Measurements from ENCODE around the gene ODF2. TPM values are rescaled to one million over a fixed set of nuclear protein-coding genes. Genes with fewer than 3 reads are reported as not detected.
"Not testable (repeated sequence)": the region's sequence is repeated elsewhere in the genome, so short reads cannot be mapped to it uniquely, and the experiment has no call there.

The ODF2 gene
- total RNA-seq, 1 experiment from 2014 or later, result 80.6 TPM

DNA sequence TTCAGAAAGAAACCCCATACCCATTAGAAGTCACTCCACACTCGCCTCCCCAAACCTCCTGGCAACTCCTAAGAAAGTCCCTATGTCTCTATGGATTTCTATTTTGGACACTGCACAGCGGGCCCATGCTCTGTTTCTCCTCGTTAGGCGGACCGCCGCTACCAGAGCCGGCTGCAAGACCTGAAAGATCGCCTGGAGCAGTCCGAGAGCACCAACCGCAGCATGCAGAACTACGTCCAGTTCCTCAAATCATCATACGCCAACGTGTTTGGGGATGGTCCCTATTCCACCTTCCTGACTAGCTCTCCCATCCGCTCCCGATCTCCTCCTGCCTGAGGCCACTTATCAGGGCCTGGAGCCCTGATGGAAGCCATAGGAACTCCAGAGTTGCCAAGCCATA lies 44.1 kb downstream of the ODF2 start:
- Histone ChIP-seq H3K36me3 (ENCODE audit: insufficient read depth, low read length, poor library complexity, severe bottlenecking) (peaks cover 54% of the 10 kb centered on the region), H3K27me3 (replicated peaks; ENCODE audit: insufficient read depth, low read depth, low read length, poor library complexity) (no peaks in the 10 kb centered on the region), H3K9me3 (ENCODE audit: low read depth, low read length, poor library complexity, severe bottlenecking) (no peaks in the 10 kb centered on the region), H3K4me3 (ENCODE audit: low read depth, low read length, poor library complexity, severe bottlenecking) (no peak overlapping the region), H3K4me1 (ENCODE audit: insufficient read depth, low read length, poor library complexity, severe bottlenecking) (no peaks in the 10 kb centered on the region), H3K27ac (ENCODE audit: low read depth, low read length, poor library complexity, severe bottlenecking) (no peak overlapping the region)
- TF ChIP-seq EZH2 (IDR thresholded peaks at IDR 0.05; ENCODE audit: borderline replicate concordance, low read depth, low read length, poor library complexity, severe bottlenecking), result no peak
- TF ChIP-seq, protein P1, sequence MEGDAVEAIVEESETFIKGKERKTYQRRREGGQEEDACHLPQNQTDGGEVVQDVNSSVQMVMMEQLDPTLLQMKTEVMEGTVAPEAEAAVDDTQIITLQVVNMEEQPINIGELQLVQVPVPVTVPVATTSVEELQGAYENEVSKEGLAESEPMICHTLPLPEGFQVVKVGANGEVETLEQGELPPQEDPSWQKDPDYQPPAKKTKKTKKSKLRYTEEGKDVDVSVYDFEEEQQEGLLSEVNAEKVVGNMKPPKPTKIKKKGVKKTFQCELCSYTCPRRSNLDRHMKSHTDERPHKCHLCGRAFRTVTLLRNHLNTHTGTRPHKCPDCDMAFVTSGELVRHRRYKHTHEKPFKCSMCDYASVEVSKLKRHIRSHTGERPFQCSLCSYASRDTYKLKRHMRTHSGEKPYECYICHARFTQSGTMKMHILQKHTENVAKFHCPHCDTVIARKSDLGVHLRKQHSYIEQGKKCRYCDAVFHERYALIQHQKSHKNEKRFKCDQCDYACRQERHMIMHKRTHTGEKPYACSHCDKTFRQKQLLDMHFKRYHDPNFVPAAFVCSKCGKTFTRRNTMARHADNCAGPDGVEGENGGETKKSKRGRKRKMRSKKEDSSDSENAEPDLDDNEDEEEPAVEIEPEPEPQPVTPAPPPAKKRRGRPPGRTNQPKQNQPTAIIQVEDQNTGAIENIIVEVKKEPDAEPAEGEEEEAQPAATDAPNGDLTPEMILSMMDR (conservative IDR thresholded peaks at IDR 0.05; ENCODE audit: low read depth, low read length), result no peak
- intact Hi-C loops (cut with micrococcal nuclease; ENCODE audit: unreplicated experiment), result no loop called here
- no peak for DNase-seq (ENCODE audit: low spot score)
- BruUV-seq (replicated peaks), result no TSS peak
- ChIA-PET CTCF (no interaction called here), POLR2A (ENCODE audit: low non-redundant PET) (no interaction called here)

DNA sequence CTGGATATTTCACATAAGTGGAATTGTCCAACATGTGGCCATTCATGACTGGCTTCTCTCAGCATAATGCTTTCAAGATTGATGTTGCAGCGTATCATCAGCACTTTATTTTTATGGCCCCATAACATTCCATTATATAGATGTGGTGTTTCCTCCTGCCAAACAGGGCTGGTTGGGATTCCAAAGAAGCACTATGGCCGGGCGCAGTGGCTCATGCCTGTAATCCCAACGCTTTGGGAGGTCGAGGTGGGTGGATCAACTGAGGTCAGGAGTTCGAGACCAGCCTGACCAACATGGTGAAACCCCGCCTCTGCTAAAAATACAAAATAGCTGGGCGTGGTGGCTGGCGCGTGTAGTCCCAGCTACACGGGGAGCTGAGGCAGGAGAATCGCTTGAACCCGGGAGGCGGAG lies 47.6 kb downstream of the ODF2 start:
- POLR2A ChIA-PET (ENCODE audit: low non-redundant PET); BruUV-seq (replicated peaks); H3K4me1 ChIP-seq (ENCODE audit: insufficient read depth, low read length, poor library complexity, severe bottlenecking); H3K4me3 ChIP-seq (ENCODE audit: low read depth, low read length, poor library complexity, severe bottlenecking); CTCF ChIA-PET; DNase-seq (ENCODE audit: low spot score); H3K27me3 ChIP-seq (replicated peaks; ENCODE audit: insufficient read depth, low read depth, low read length, poor library complexity); H3K9me3 ChIP-seq (ENCODE audit: low read depth, low read length, poor library complexity, severe bottlenecking); intact Hi-C loops (cut with micrococcal nuclease; ENCODE audit: unreplicated experiment): not testable (repeated sequence)
- H3K36me3 ChIP-seq (ENCODE audit: insufficient read depth, low read length, poor library complexity, severe bottlenecking), result peaks cover 28% of the 10 kb centered on the region
- peak overlapping the region; percentile 74 for H3K27ac ChIP-seq (ENCODE audit: low read depth, low read length, poor library complexity, severe bottlenecking)

DNA sequence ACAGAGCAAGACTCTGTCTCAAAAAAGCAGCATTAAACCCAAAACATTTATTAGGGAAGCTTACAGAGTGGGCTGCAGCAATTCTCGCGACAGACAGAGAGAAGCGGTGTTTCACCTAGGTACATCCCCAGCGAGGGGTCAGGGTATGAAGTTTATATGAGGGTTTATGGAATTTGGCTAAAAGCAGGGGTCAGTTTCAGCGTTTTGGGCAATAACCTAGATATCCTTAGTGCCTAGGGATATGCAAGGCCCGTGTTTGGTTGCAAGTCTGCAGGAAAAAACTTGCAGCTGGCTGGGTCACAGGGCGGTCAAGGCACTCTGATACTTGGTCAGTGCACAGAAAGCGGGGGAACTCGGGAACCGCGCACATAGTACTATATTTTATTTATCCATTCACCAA lies 48.1 kb downstream of the ODF2 start:
- TF ChIP-seq EZH2 (IDR thresholded peaks at IDR 0.05; ENCODE audit: borderline replicate concordance, low read depth, low read length, poor library complexity, severe bottlenecking), result no peak
- TF ChIP-seq, protein P1 (conservative IDR thresholded peaks at IDR 0.05; ENCODE audit: low read depth, low read length), result no peak
- ChIA-PET POLR2A (ENCODE audit: low non-redundant PET) (no interaction called here), CTCF (no interaction called here)
- peak overlapping the region; percentile 79 for H3K4me3 ChIP-seq (ENCODE audit: low read depth, low read length, poor library complexity, severe bottlenecking)
- H3K36me3 ChIP-seq (ENCODE audit: insufficient read depth, low read length, poor library complexity, severe bottlenecking), result peaks cover 25% of the 10 kb centered on the region
- DNase-seq (ENCODE audit: low spot score), result no peak
- H3K4me1 ChIP-seq (ENCODE audit: insufficient read depth, low read length, poor library complexity, severe bottlenecking), result peaks cover 6% of the 10 kb centered on the region
- no peaks in the 10 kb centered on the region for H3K27me3 ChIP-seq (replicated peaks; ENCODE audit: insufficient read depth, low read depth, low read length, poor library complexity)
- no peaks in the 10 kb centered on the region for H3K9me3 ChIP-seq (ENCODE audit: low read depth, low read length, poor library complexity, severe bottlenecking)
- peak overlapping the region; percentile 74 for H3K27ac ChIP-seq (ENCODE audit: low read depth, low read length, poor library complexity, severe bottlenecking)
- no TSS peak for BruUV-seq (replicated peaks)
- intact Hi-C loops (cut with micrococcal nuclease; ENCODE audit: unreplicated experiment), result no loop called here
